Tibial artery (tissue), 4 donors: ENCODE results near the gene UGT1A1.

ENCODE experiments used
- DNase-seq, 2 donors: peaks; one replicate each; pipeline ENCODE4 v3.0.0-alpha.2; 2019
- H3K27ac ChIP-seq, 2 donors: fragments of 200-600 bp; sonication (generic) in 1 of 2; 1 replicate in 1 of 2; 2 replicates in 1 of 2; pipeline ENCODE4 v1.5.1; 2018 to 2019; ENCODE audit warnings: mild to moderate bottlenecking in 1 of 2
- H3K27me3 ChIP-seq, 2 donors: fragments of 200-600 bp; sonication (generic) in 1 of 2; one replicate each; pipeline versions ENCODE4 v1.5.1 to v1.6.0; 2016 to 2019
- H3K36me3 ChIP-seq, 3 donors: fragments of 200-600 bp; sonication (generic) in 2 of 3; one replicate each; pipeline ENCODE4 v1.5.1; 2016 to 2019; ENCODE audit warnings: mild to moderate bottlenecking in 2 of 3
- H3K4me1 ChIP-seq, 4 donors: fragments of 200-600 bp; sonication (generic) in 2 of 4; 1 replicate in 3 of 4; 2 replicates in 1 of 4; pipeline ENCODE4 v1.5.1; 2016 to 2019
- H3K4me3 ChIP-seq, 2 donors: fragments of 200-600 bp; sonication (generic) in 1 of 2; 1 replicate in 1 of 2; 2 replicates in 1 of 2; pipeline ENCODE4 v1.5.1; 2018 to 2019; ENCODE audit warnings: mild to moderate bottlenecking in 2 of 2
- H3K9me3 ChIP-seq, 3 donors: fragments of 200-600 bp; sonication (generic) in 1 of 3; one replicate each; pipeline ENCODE4 v1.5.1; 2016 to 2019
- CTCF ChIP-seq, 2 experiments: fragments of 200-600 bp in 1 of 2; fragments of 450-650 bp in 1 of 2; IDR thresholded peaks; one replicate each; pipeline ENCODE4 v1.5.1; 2017 to 2019; ENCODE audit warnings: antibody characterized with exemption in 2 of 2, mild to moderate bottlenecking in 1 of 2, moderate library complexity in 1 of 2
- intact Hi-C: fragments of 100-400 bp; cut with DNase I; formaldehyde crosslinking; loops from one replicate; pipeline ENCODE4 v1.15.0; 2023; ENCODE audit warnings: low total_unique reads

UGT1A1 gene

GRCh38 chr2:233772583-233772982 lies 12.5 kb downstream of the UGT1A1 start:
- Histone ChIP-seq H3K36me3 (no peaks in the 10 kb centered on the region), H3K4me3 (no peak overlapping the region), H3K4me1 (no peaks in the 10 kb centered on the region), H3K27me3 (no peaks in the 10 kb centered on the region), H3K9me3 (peaks cover 0 to 7% (median 5%) of the 10 kb centered on the region in 3 donors), H3K27ac (no peak overlapping the region)
- intact Hi-C loops: no loop called here
- TF ChIP-seq CTCF (IDR thresholded peaks at IDR 0.05): no peak
- no peak for DNase-seq

- TF ChIP-seq CTCF (IDR thresholded peaks at IDR 0.05): no peak
- Histone ChIP-seq H3K4me3 (no peak overlapping the region), H3K36me3 (no peaks in the 10 kb centered on the region), H3K27ac (no peak overlapping the region), H3K9me3 (peaks cover 0 to 7% (median 5%) of the 10 kb centered on the region in 3 donors), H3K4me1 (no peaks in the 10 kb centered on the region), H3K27me3 (no peaks in the 10 kb centered on the region)
- DNase-seq: no peak
- intact Hi-C loops: no loop called here
These were observed 13.8 kb downstream of the UGT1A1 start for GRCh38 chr2:233773854-233774253.

GRCh38 chr2:233775414-233775813 lies 15.3 kb downstream of the UGT1A1 start:
- peaks cover 0 to 7% (median 5%) of the 10 kb centered on the region in 3 donors for H3K9me3 ChIP-seq
- intact Hi-C loops: no loop called here
- H3K27ac ChIP-seq: no peak overlapping the region
- H3K27me3 ChIP-seq: no peaks in the 10 kb centered on the region
- no peak overlapping the region for H3K4me3 ChIP-seq
- no peaks in the 10 kb centered on the region for H3K36me3 ChIP-seq
- no peak for DNase-seq
- no peak for TF ChIP-seq CTCF (IDR thresholded peaks at IDR 0.05)
- no peaks in the 10 kb centered on the region for H3K4me1 ChIP-seq

- Histone ChIP-seq H3K9me3 (peaks cover 0 to 7% (median 5%) of the 10 kb centered on the region in 3 donors), H3K36me3 (no peaks in the 10 kb centered on the region), H3K27ac (no peak within 1 kb of the TSS), H3K4me1 (no peaks in the 10 kb centered on the region), H3K4me3 (no peak within 1 kb of the TSS), H3K27me3 (no peaks in the 10 kb centered on the region)
- no peak for DNase-seq
- TF ChIP-seq CTCF (IDR thresholded peaks at IDR 0.05): no peak
- intact Hi-C loops: no loop called here
These were observed 18.0 kb downstream of the UGT1A1 start, which contains the start of gene MROH2A for GRCh38 chr2:233778030-233778429. Gene MROH2A (plus strand): TSS chr2:233778330. CDS start chr2:233779359, 1,029 bp downstream.

- Histone ChIP-seq H3K36me3 (no peaks in the 10 kb centered on the region), H3K27me3 (no peaks in the 10 kb centered on the region), H3K4me3 (no peak overlapping the region), H3K9me3 (peaks cover 0 to 7% (median 5%) of the 10 kb centered on the region in 3 donors), H3K27ac (no peak overlapping the region), H3K4me1 (no peaks in the 10 kb centered on the region)
- TF ChIP-seq CTCF (IDR thresholded peaks at IDR 0.05): no peak
- no peak for DNase-seq
- intact Hi-C loops: no loop called here
These were observed 19.7 kb downstream of the UGT1A1 start for GRCh38 chr2:233779722-233780121.

- no peaks in the 10 kb centered on the region for H3K4me1 ChIP-seq
- H3K36me3 ChIP-seq: no peaks in the 10 kb centered on the region
- H3K27ac ChIP-seq: no peak overlapping the region
- intact Hi-C loops: no loop called here
- DNase-seq: no peak
- TF ChIP-seq CTCF (IDR thresholded peaks at IDR 0.05): no peak
- peaks cover 0 to 7% (median 5%) of the 10 kb centered on the region in 3 donors for H3K9me3 ChIP-seq
- H3K4me3 ChIP-seq: no peak overlapping the region
- no peaks in the 10 kb centered on the region for H3K27me3 ChIP-seq
These were observed 20.7 kb downstream of the UGT1A1 start for GRCh38 chr2:233780771-233781170.
